IMR-90 (cell line): ENCODE results near the gene NFKBIA.

Experiments
- CEBPB ChIP-seq: IDR thresholded peaks from 2 replicates; pipeline ENCODE4 v1.6.1; 2012; ENCODE audit warnings: low read depth, low read length, improper control_type of control experiment
- CTCF ChIP-seq: conservative IDR thresholded peaks from 2 replicates; pipeline ENCODE4 v1.5.1; 2012; ENCODE audit warnings: mild to moderate bottlenecking, low read depth, low read length, improper control_type of control experiment
- ELK1 ChIP-seq: fragments of 150-350 bp; IDR thresholded peaks from 2 replicates; pipeline ENCODE4 v1.6.1; 2016; ENCODE audit warnings: low read depth, mild to moderate bottlenecking, low read length, moderate library complexity, borderline replicate concordance
- MAFK ChIP-seq: IDR thresholded peaks from 2 replicates; pipeline ENCODE4 v1.6.1; 2012; ENCODE audit warnings: low read depth, low read length, improper control_type of control experiment
- MAZ ChIP-seq: IDR thresholded peaks from 2 replicates; pipeline ENCODE4 v1.6.1; 2012; ENCODE audit warnings: low read depth, mild to moderate bottlenecking, low read length, improper control_type of control experiment, moderate library complexity, borderline replicate concordance
- MXI1 ChIP-seq: IDR thresholded peaks from 2 replicates; pipeline ENCODE4 v1.6.1; 2012; ENCODE audit warnings: low read depth, mild to moderate bottlenecking, low read length, moderate library complexity, borderline replicate concordance
- POLR2A ChIP-seq: IDR thresholded peaks from 2 replicates; pipeline ENCODE4 v1.6.1; 2012; ENCODE audit warnings: mild to moderate bottlenecking, low read depth, low read length
- RAD21 ChIP-seq: IDR thresholded peaks from 2 replicates; pipeline ENCODE4 v1.6.1; 2012; ENCODE audit warnings: low read length, improper control_type of control experiment
- RFX5 ChIP-seq: IDR thresholded peaks from 2 replicates; pipeline ENCODE4 v1.8.0; 2012; ENCODE audit warnings: low read depth, mild to moderate bottlenecking, low read length, moderate library complexity
- USF2 ChIP-seq: fragments of 150-350 bp; IDR thresholded peaks from 2 replicates; pipeline ENCODE4 v1.6.1; 2017; ENCODE audit warnings: mild to moderate bottlenecking, antibody characterized with exemption, low read length, low read depth

DNA sequence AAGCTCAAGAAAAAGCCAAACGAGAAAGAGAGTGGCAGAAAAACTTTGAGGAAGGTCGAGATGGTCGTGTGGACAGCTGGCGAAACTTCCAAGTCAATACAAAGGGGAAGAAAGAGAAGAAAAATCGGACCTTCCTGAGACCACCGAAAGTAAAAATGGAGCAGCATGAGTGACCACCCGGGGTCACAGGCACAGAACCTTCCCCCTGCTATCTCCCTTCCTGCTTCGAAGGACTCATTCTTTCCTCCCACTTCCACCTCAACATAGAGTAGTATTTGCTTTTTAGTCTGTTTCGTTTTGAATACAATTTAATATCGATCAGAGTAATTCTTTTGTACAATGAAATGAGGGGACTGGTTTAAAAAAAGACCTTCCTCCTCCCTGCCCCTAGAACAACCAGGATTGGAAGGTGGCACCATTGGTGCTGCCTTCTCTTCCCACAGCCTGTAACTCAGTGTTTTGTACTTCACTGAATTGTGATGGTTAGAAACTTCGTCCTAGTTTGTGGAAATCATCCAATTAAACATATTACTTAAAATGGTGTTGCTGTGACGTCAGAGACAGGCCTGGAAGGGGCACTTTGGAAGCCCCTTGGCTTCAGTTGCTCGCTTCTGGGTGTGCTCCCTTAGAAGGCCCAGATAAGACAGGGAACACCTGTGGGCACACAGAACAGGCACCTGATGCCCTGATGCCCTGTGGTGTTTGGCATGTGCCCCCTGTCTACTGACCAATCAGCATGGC is 26.1 kb upstream of the NFKBIA start:
- no peak for TF ChIP-seq CTCF
- TF ChIP-seq RAD21 = no peak
- TF ChIP-seq ELK1 = no peak
- no peak for TF ChIP-seq POLR2A
- TF ChIP-seq RFX5 = no peak
- no peak for TF ChIP-seq CEBPB
- TF ChIP-seq MXI1 = no peak
- TF ChIP-seq MAZ = no peak
- no peak for TF ChIP-seq MAFK
- TF ChIP-seq USF2 = no peak
